Gastrocnemius medialis (tissue), 4 donors: ENCODE results near the gene ANKRD27. TPM values are rescaled to one million over a fixed set of nuclear protein-coding genes. Genes with fewer than 3 reads are reported as not detected.

ENCODE experiments used
- ATAC-seq, 2 donors: fragments of 150-250 bp; one replicate each; pipeline ENCODE4 v1.9.1; 2016
- DNase-seq, 2 donors: peaks; one replicate each; pipeline ENCODE4 v3.0.0-alpha.2; 2019
- H3K27ac ChIP-seq, 4 donors: fragments of 200-600 bp; sonication (generic); 1 replicate in 1 of 4; 2 replicates in 3 of 4; pipeline ENCODE4 v1.5.1; 2016 to 2018; ENCODE audit warnings: mild to moderate bottlenecking in 2 of 4, moderate library complexity in 1 of 4
- H3K27me3 ChIP-seq, 3 donors: fragments of 200-600 bp; sonication (generic) in 2 of 3; 1 replicate in 1 of 3; 2 replicates in 2 of 3; pipeline versions ENCODE4 v1.5.1 to v1.6.0; 2016 to 2019; ENCODE audit warnings: mild to moderate bottlenecking in 1 of 3, moderate library complexity in 1 of 3
- H3K36me3 ChIP-seq, 2 donors: fragments of 200-600 bp; sonication (generic) in 1 of 2; one replicate each; pipeline ENCODE4 v1.5.1; 2017 to 2018
- H3K4me1 ChIP-seq, 2 donors: fragments of 200-600 bp; sonication (generic) in 1 of 2; one replicate each; pipeline ENCODE4 v1.5.1; 2016 to 2017; ENCODE audit warnings: mild to moderate bottlenecking in 2 of 2
- H3K4me3 ChIP-seq, 4 donors: fragments of 200-600 bp; sonication (generic) in 3 of 4; 1 replicate in 1 of 4; 2 replicates in 3 of 4; pipeline ENCODE4 v1.5.1; 2016 to 2019; ENCODE audit warnings: mild to moderate bottlenecking in 2 of 4
- H3K9me3 ChIP-seq, 3 donors: fragments of 200-600 bp; sonication (generic) in 2 of 3; 1 replicate in 1 of 3; 2 replicates in 2 of 3; pipeline ENCODE4 v1.5.1; 2016 to 2019
- POLR2A ChIP-seq, 2 donors: fragments of 450-650 bp; IDR thresholded peaks; one replicate each; pipeline ENCODE4 v1.6.1; 2017; ENCODE audit warnings: antibody characterized with exemption in 2 of 2, mild to moderate bottlenecking in 2 of 2, moderate library complexity in 2 of 2
- in situ Hi-C, 4 donors: fragments of 200-750 bp; cut with MboI; loops; one replicate each; pipeline versions ENCODE4 v1.15.0 to v1.8.0; 2017; ENCODE audit warnings: low sequenced_read_pairs in 4 of 4
- intact Hi-C: fragments of 100-400 bp; cut with DNase I; formaldehyde crosslinking; loops from one replicate; pipeline ENCODE4 v1.15.1; 2023; ENCODE audit warnings: low total_unique reads
- total RNA-seq, 4 donors: library from RNA; depleted of rRNA; stranded (reverse); fragments of >200 nt; gene quantifications; one replicate each; pipeline versions ENCODE4 v1.1.0 to v1.2.3, GENCODE V29; 2016
- TF ChIP-seq, protein P1 (sequence below), 5 experiments: fragments of 450-650 bp in 3 of 5; fragments of 200-600 bp in 2 of 5; sonication (generic) in 2 of 5; IDR thresholded peaks in 4 of 5; conservative IDR thresholded peaks in 1 of 5; 1 replicate in 4 of 5; 2 replicates in 1 of 5; pipeline ENCODE4 v1.5.1; 2016 to 2019; ENCODE audit warnings: antibody characterized with exemption in 5 of 5, mild to moderate bottlenecking in 3 of 5, moderate library complexity in 3 of 5

ANKRD27 gene
- total RNA-seq: 10 to 100 TPM; 36.4 to 78.3 (median 53.5) TPM

GRCh38 chr19:32674931-32675719, at the start of gene ANKRD27:
Gene ANKRD27, minus strand, starts transcription at chr19:32675180. Its CDS starts 16,165 bp downstream, at chr19:32659015.
- peaks cover 0 to 2% (median 0%) of the 10 kb centered on the region in 3 donors for H3K27me3 ChIP-seq
- H3K4me3 ChIP-seq: peak within 1 kb of the TSS; percentile 69 to 95 (median 82)
- intact Hi-C loops: loop anchor here (1.0 to 5.0 kb wide), 3 partner anchors 16 to 627 kb away; partner anchors contain the start of genes CEBPA, NUDT19 and PDCD5
- H3K9me3 ChIP-seq: no peaks in the 10 kb centered on the region
- peak; percentile 90 to 95 for TF ChIP-seq POLR2A (IDR thresholded peaks at IDR 0.05)
- TF ChIP-seq, protein P1, sequence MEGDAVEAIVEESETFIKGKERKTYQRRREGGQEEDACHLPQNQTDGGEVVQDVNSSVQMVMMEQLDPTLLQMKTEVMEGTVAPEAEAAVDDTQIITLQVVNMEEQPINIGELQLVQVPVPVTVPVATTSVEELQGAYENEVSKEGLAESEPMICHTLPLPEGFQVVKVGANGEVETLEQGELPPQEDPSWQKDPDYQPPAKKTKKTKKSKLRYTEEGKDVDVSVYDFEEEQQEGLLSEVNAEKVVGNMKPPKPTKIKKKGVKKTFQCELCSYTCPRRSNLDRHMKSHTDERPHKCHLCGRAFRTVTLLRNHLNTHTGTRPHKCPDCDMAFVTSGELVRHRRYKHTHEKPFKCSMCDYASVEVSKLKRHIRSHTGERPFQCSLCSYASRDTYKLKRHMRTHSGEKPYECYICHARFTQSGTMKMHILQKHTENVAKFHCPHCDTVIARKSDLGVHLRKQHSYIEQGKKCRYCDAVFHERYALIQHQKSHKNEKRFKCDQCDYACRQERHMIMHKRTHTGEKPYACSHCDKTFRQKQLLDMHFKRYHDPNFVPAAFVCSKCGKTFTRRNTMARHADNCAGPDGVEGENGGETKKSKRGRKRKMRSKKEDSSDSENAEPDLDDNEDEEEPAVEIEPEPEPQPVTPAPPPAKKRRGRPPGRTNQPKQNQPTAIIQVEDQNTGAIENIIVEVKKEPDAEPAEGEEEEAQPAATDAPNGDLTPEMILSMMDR (IDR thresholded peaks at IDR 0.05 in 4 of 5, conservative IDR thresholded peaks at IDR 0.05 in 1 of 5): no peak
- DNase-seq (peak; percentile 97 to 99), ATAC-seq (peak; percentile 85 to 87)
- in situ Hi-C loops: loop anchor here in 1 of 4 donors (25.0 kb wide), 1 partner anchor 313 kb away; no protein-coding TSS in a partner anchor
- no peaks in the 10 kb centered on the region for H3K36me3 ChIP-seq
- H3K4me1 ChIP-seq: peaks cover 31 to 46% of the 10 kb centered on the region in 2 donors
- peak within 1 kb of the TSS; percentile 88 to 97 (median 94) for H3K27ac ChIP-seq

DNA sequence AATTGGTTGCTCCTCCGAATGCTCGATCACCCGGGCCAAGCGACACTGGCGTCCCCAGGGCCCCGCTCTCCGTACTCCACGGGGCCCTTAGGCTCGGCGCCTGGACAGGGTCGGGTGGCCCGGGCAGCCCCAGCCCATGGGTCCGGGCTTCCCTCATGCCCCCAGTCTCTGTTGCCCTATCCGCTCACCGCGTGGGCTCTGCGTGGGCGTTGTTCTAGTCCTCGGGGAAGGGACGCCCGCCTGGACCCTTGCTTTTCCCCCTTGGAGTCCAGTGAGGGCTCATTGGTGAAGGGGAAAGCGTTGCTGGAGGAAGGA, 45.9 kb upstream of the ANKRD27 start:
- Histone ChIP-seq H3K4me3 (no peak overlapping the region), H3K27ac (no peak overlapping the region), H3K9me3 (no peaks in the 10 kb centered on the region), H3K4me1 (no peaks in the 10 kb centered on the region), H3K27me3 (no peaks in the 10 kb centered on the region), H3K36me3 (no peaks in the 10 kb centered on the region)
- DNase-seq (no peak), ATAC-seq (no peak)
- TF ChIP-seq, protein P1 (IDR thresholded peaks at IDR 0.05 in 4 of 5, conservative IDR thresholded peaks at IDR 0.05 in 1 of 5): no peak
- no peak for TF ChIP-seq POLR2A (IDR thresholded peaks at IDR 0.05)
- intact Hi-C loops (no loop called here), in situ Hi-C loops (no loop called here)

GRCh38 chr19:32720216-32720935, 45.4 kb upstream of the ANKRD27 start:
- ATAC-seq (no peak), DNase-seq (no peak)
- Histone ChIP-seq H3K27ac (no peak overlapping the region), H3K36me3 (peaks cover 0 to 3% of the 10 kb centered on the region in 2 donors), H3K9me3 (no peaks in the 10 kb centered on the region), H3K4me3 (no peak overlapping the region), H3K27me3 (no peaks in the 10 kb centered on the region), H3K4me1 (no peaks in the 10 kb centered on the region)
- intact Hi-C loops (no loop called here), in situ Hi-C loops (no loop called here)
- TF ChIP-seq, protein P1 (IDR thresholded peaks at IDR 0.05 in 4 of 5, conservative IDR thresholded peaks at IDR 0.05 in 1 of 5): no peak
- TF ChIP-seq POLR2A (IDR thresholded peaks at IDR 0.05): no peak

GRCh38 chr19:32719611-32720059, 44.7 kb upstream of the ANKRD27 start, which contains the start of gene TDRD12:
Gene TDRD12, plus strand, starts transcription at chr19:32719767. Its CDS starts 306 bp downstream, at chr19:32720073.
- Histone ChIP-seq H3K4me3 (no peak within 1 kb of the TSS), H3K4me1 (no peaks in the 10 kb centered on the region), H3K27me3 (no peaks in the 10 kb centered on the region), H3K27ac (no peak within 1 kb of the TSS), H3K9me3 (no peaks in the 10 kb centered on the region), H3K36me3 (peaks cover 0 to 11% of the 10 kb centered on the region in 2 donors)
- intact Hi-C loops (no loop called here), in situ Hi-C loops (no loop called here)
- TF ChIP-seq, protein P1 (IDR thresholded peaks at IDR 0.05 in 4 of 5, conservative IDR thresholded peaks at IDR 0.05 in 1 of 5): no peak
- no peak for TF ChIP-seq POLR2A (IDR thresholded peaks at IDR 0.05)
- no peak for DNase-seq
- no peak for ATAC-seq
